ENCODE data around the gene ATF7. TPM values are rescaled to one million over a fixed set of nuclear protein-coding genes. Genes with fewer than 3 reads are reported as not detected.
"Not testable (repeated sequence)": the region's sequence is repeated elsewhere in the genome, so short reads cannot be mapped to it uniquely, and the experiment has no call there.

The ATF7 gene
- 3.9 and 9.2 TPM in 2 replicates for total RNA-seq (2014; rRNA removed; shearing (Covaris generic))

GRCh38 chr12:53625946-53626701 lies at the start of gene ATF7:
Gene ATF7, minus strand, starts transcription at chr12:53626382. Its CDS starts 25,382 bp downstream, at chr12:53601000.
- DNase-seq (ENCODE audit: low spot score) = peak; percentile 95

GRCh38 chr12:53674977-53675700 lies 49.0 kb upstream of the ATF7 start:
- DNase-seq (ENCODE audit: low spot score) = no peak

- DNase-seq (ENCODE audit: low spot score) = no peak
Observed at GRCh38 chr12:53670971-53671370, 44.8 kb upstream of the ATF7 start.

DNA sequence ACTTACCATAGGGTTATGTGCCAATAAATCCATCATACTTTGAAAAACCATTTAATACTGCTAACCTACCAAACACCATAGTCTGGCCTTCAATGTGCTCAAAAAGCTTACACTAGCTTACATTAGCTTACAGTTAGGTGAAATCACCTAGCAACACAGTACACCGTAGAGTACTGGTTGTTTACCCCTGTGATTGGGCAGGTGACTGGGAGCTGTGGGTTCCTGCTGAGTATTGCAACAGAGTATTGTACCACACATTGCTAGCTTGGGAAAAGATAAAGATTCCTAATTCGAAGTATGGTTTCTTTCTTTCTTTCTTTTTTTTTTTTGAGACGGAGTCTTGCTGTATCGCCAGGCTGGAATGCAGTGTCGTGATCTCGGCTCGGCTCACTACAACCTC lies 44.1 kb upstream of the ATF7 start:
- no peak for DNase-seq (ENCODE audit: low spot score)

DNA sequence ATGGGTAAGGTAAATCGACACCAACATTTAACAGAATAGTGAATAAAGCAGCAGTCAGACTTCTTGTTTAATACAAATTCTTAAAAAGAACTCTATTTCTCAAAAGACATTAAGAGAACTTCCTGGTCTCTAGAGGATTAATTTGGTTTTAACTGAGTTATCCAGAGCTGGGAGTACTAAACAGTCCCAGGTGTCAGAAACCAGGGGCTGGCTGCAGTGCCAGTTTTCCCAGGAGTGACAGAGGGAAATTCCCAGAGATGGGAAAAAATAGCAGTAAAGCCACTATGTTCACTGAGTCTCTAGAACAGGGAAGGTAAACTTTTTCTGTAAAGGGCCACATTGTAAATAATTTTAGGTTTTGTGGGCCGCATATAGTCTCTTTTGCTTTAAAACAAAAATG lies 40.9 kb upstream of the ATF7 start:
- no peak for DNase-seq (ENCODE audit: low spot score)

DNA sequence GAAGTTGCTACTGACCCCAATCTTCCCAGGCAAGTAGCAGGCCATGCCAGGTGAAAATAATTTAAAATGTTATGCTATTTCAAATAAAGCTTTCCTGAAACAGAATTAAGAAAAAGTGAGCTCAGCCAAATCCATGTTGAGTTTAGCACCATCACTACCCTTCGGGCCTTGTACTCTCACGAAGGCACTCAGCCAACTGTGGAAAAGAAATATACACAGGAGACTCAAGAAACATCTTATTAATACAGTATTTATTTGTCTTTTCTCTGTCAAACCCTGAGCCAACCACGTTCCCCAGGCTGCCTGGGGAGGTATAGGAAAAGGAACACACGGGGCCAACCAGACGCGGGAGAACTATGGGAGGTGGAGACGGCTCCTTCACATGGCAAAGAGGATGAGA lies 38.8 kb upstream of the ATF7 start:
- DNase-seq (ENCODE audit: low spot score) = no peak

GRCh38 chr12:53664191-53664590 lies 38.0 kb upstream of the ATF7 start:
- DNase-seq (ENCODE audit: low spot score) = no peak

GRCh38 chr12:53660041-53660440 lies 33.9 kb upstream of the ATF7 start:
- no peak for DNase-seq (ENCODE audit: low spot score)

GRCh38 chr12:53659571-53659981 lies 33.4 kb upstream of the ATF7 start:
- DNase-seq (ENCODE audit: low spot score) = no peak

DNA sequence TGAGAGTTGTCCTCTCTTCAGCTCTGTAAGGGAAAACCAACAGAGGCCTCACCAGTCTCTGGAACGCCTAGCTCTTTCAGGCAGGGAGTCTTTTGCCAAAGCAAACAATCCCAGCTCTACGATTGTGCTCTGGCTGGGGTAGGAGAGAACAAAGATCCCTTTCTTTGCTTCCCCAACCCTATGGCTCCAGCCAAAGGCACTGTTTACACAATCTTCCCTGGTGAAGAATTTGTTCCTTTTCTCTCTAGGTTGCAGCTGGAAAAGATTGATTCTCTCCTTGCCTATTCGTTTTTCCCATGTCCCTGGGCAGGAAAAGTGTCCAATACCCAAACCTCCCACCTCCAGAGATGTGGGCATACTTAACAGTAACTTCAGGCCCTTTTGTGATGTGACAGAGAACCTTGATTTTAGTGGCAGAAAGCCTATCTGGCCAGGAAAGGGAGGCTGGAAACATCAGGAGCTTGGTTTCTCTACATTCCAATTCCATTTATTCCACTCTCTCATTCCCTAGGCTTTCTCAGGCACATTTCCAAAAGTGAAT lies 32.9 kb upstream of the ATF7 start:
- peak; percentile 68 for DNase-seq (ENCODE audit: low spot score)

DNA sequence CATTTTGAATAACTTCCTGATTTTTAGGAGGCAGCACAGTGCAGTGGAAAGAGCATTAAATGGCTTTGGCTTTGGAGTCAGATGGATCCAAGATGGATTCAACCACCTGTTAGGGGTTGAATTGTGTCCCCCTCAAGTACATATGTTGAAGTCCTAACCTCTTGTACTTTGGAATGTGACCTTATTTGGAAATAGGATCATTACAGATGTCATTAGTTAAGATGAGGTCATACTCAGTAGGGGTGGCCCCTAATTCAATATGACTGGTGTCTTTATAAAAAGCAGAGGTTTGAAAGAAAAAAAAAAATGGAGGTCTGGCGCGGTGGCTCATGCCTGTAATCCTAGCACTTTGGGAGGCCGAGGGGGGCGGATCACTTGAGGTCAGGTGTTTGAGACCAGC lies 30.9 kb upstream of the ATF7 start:
- DNase-seq (ENCODE audit: low spot score) = no peak

DNA sequence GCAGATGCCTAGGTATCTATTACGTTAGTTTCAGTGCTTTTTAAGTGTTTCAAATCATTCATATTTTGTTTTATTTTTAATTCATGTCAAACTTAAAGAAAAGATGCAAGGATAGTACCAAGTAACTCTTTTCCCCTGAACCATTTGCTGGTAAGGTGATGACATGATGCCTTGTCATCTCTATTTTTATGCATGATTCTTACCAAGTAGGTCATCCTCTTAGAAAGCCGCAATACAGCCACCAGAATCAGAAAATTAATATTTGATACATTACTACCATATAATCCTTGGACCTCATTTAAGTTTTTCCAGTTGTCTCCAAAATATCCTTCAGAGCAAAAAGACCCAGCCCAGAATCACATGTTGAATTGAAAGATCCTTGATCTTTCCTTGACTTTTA lies 27.4 kb upstream of the ATF7 start:
- DNase-seq (ENCODE audit: low spot score) = no peak

GRCh38 chr12:53652366-53652765 lies 26.2 kb upstream of the ATF7 start:
- DNase-seq (ENCODE audit: low spot score) = no peak

DNA sequence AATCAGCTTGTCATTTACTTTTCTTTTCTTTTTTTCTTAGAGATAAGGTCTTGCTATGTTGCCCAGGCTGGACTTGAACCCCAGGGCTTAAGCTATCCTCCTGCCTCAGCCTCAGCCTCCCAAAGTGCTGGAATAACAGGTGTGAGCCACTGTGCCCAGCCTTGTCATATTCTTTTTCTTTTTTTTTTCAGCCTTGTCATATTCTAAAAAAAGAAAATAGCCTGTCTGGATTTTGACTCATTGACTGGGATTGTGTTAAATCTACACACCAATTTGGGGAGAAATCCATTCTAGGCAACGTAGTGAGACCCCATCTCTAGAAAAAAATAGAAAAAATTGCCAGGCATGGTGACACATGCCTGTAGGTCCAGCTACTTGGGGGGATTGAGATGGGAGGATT lies 25.6 kb upstream of the ATF7 start:
- DNase-seq (ENCODE audit: low spot score) = no peak

- DNase-seq (ENCODE audit: low spot score) = not testable (repeated sequence)
Observed at GRCh38 chr12:53646300-53646699, 20.1 kb upstream of the ATF7 start.

GRCh38 chr12:53645165-53645564 lies 19.0 kb upstream of the ATF7 start:
- no peak for DNase-seq (ENCODE audit: low spot score)

DNA sequence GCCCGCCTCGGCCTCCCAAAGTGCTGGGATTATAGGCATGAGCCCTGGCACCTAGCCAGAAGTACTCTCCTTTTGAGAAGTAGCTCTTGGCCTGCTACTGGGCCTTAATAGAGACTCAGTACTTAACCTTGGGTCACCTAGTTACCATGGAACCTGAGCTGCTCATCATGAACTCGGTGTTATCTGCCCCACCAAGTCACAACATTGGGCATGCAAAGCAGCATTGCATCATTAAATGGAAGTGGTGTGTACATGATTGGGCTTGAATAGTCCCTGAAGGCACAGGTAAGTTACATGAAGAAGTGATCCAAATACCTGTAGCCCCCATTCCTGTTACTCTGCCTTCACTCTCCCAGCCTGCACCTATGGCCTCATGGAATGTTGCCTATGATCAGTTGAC lies 18.0 kb upstream of the ATF7 start:
- no peak for DNase-seq (ENCODE audit: low spot score)

DNA sequence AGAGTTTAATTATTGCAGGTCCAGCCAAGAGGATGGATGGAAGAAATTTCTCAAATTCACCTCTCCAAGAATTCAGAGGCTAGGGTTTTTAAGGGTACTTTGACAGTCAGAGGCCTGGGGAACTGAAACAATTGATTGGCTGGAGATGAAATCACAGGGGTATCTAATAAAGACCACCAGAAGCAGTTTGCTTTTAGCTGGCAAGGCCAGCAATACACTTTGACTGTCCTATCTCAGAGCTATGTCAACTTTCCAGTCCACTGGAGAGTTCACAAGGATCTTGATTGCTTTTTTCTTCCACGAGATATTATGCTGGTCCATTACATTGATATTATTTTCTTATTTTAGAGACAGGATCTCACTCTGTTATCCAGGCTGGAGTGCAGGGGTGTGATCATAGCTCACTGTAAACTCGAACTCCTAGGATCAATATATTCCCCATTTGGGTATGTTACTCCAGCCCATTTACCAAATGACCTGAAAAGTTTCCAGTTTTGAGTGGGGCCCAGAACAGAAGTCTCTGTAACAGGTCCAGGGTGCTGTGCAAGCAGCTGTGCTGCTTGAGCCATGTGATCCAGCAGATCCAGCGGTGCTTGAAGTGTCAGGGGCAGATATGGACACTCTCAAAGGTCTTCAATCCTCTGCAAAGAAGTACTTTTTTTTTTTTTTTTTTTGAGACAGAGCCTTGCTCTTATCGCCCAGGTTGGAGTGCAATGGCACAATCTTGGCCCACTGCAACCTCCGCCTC lies 17.2 kb upstream of the ATF7 start:
- DNase-seq (ENCODE audit: low spot score) = no peak

DNA sequence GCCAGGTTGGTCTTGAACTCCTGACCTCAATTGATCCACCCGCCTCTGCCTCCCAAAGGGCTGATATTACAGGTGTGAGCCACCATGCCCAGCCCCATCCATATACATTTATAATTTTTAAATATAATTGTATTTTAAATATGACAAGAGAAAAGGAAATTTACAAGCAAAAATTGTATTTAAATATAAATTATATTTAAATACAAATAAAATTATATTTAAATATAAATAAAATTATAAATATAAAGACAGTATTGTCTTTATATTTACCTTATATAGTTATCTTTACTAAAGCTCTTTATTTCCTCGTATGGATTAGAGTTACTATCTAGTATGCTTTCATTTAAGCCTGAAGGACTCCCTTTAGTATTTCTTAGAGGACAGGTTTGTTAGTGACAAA lies 11.9 kb upstream of the ATF7 start:
- DNase-seq (ENCODE audit: low spot score) = no peak

GRCh38 chr12:53636641-53637040 lies 10.5 kb upstream of the ATF7 start:
- no peak for DNase-seq (ENCODE audit: low spot score)

DNA sequence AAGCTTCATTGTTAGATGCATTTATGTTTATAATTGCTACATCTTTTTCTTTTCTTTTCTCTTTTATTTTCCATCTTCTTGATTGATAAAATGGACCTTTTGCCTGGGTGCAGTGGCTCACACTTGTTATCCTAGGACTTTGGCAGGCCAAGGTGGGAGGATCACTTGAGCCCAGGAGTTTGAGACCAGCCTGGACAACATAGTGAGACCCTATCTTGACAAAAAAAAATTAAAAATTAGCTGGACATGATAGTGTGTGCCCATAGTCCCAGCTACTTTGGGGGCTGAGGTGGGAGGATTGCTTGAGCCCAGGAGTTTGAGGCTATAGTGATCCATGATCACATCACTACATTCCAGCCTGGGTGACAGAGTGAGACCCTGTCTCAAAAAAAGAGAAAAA lies 9.5 kb upstream of the ATF7 start:
- not testable (repeated sequence) for DNase-seq (ENCODE audit: low spot score)

GRCh38 chr12:53631721-53632120 lies 5.5 kb upstream of the ATF7 start:
- DNase-seq (ENCODE audit: low spot score) = no peak
